ENCODE measurements around the gene DCAF12. TPM values are rescaled to one million over a fixed set of nuclear protein-coding genes. Genes with fewer than 3 reads are reported as not detected.

Gene DCAF12
- total and polyA plus RNA-seq, 2 of the 13 experiments (the other 11 are each of a cell fraction or from before 2014, with no cell fraction given), result 26.8 to 37.4 TPM

DNA sequence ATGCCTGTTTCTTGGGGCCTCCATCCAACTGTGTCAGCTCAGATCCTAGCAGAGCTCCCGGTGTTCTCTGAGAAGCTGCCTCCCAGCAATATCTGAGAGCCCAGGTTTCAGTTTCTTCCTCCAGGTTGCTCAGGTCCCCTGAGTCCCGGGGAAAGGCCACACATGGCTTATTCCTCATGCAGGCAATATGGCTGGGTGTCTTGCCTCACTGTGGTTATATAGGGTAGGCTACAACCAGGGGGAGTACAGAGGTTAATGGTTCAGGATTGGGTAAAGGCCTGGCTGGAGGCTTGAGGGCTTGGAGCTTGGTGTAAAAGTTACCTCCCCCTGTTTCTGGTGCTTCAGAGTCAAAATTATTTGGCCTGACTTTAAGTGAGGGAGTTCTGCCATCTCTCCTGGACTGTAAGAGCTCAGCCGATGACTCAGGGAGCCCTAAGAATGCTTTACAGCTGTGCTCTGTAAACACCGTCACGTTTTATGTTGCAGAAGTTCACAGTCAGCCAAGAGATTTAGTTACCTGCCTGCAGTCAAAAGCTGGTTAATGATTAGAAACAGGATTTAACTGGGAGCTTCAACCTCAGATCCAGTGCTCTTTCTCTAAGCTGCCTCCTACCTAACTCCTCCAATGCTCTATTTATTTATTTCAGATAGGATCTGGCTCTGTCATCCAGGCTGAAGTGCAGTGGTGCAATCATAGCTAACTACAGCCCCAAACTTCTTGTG, 53.5 kb downstream of the DCAF12 start (continued):
- TF ChIP-seq RARA (CRISPR knock-in tag; IDR thresholded peaks at IDR 0.05), result peak; percentile 64
- TF ChIP-seq RCOR2 (CRISPR knock-in tag; IDR thresholded peaks at IDR 0.05), result no peak
- TF ChIP-seq, protein P1, sequence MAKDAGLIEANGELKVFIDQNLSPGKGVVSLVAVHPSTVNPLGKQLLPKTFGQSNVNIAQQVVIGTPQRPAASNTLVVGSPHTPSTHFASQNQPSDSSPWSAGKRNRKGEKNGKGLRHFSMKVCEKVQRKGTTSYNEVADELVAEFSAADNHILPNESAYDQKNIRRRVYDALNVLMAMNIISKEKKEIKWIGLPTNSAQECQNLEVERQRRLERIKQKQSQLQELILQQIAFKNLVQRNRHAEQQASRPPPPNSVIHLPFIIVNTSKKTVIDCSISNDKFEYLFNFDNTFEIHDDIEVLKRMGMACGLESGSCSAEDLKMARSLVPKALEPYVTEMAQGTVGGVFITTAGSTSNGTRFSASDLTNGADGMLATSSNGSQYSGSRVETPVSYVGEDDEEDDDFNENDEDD (CRISPR knock-in tag; IDR thresholded peaks at IDR 0.05; ENCODE audit: borderline replicate concordance), result no peak
- TF ChIP-seq ZFP36L1 (CRISPR knock-in tag; IDR thresholded peaks at IDR 0.05), result no peak
- TF ChIP-seq POLR2AphosphoS5 (IDR thresholded peaks at IDR 0.05; ENCODE audit: low read depth, low read length), result no peak; the same call in 1 of the 2 replicates
- TF ChIP-seq, protein P2, sequence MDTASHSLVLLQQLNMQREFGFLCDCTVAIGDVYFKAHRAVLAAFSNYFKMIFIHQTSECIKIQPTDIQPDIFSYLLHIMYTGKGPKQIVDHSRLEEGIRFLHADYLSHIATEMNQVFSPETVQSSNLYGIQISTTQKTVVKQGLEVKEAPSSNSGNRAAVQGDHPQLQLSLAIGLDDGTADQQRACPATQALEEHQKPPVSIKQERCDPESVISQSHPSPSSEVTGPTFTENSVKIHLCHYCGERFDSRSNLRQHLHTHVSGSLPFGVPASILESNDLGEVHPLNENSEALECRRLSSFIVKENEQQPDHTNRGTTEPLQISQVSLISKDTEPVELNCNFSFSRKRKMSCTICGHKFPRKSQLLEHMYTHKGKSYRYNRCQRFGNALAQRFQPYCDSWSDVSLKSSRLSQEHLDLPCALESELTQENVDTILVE (CRISPR knock-in tag; IDR thresholded peaks at IDR 0.05), result 0 out of 2 replicates have a peak, but pooled peaks have one; percentile 36
- TF ChIP-seq MIER2 (CRISPR knock-in tag; IDR thresholded peaks at IDR 0.05), result peak; percentile 19; the same call in 1 of the 2 replicates
- TF ChIP-seq ZNF562 (CRISPR knock-in tag; IDR thresholded peaks at IDR 0.05; ENCODE audit: borderline replicate concordance), result no peak
- TF ChIP-seq ZBTB21 (CRISPR knock-in tag; IDR thresholded peaks at IDR 0.05), result no peak
- no peak for TF ChIP-seq ATF7-NPFF (CRISPR knock-in tag; IDR thresholded peaks at IDR 0.05; ENCODE audit: low read depth)
- TF ChIP-seq, protein P3, sequence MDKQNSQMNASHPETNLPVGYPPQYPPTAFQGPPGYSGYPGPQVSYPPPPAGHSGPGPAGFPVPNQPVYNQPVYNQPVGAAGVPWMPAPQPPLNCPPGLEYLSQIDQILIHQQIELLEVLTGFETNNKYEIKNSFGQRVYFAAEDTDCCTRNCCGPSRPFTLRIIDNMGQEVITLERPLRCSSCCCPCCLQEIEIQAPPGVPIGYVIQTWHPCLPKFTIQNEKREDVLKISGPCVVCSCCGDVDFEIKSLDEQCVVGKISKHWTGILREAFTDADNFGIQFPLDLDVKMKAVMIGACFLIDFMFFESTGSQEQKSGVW (CRISPR knock-in tag; IDR thresholded peaks at IDR 0.05; ENCODE audit: borderline replicate concordance), result no peak
- TF ChIP-seq HMG20A (CRISPR knock-in tag; IDR thresholded peaks at IDR 0.05; ENCODE audit: borderline replicate concordance), result peak; percentile 46; the same call in 1 of the 2 replicates
- TF ChIP-seq EED (CRISPR knock-in tag; IDR thresholded peaks at IDR 0.05), result no peak
- TF ChIP-seq, protein P4, sequence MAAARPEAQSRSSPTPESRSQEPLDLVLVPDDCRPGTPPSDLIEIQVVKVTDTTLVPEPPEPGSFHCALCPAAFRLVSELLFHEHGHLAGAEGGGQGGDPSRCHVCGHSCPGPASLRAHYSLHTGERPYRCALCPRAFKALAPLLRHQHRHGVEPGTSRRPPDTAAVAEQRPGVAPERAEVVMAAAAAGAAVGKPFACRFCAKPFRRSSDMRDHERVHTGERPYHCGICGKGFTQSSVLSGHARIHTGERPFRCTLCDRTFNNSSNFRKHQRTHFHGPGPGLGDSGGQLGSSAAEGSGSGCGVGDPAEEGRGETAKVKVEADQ (CRISPR knock-in tag; IDR thresholded peaks at IDR 0.05; ENCODE audit: borderline replicate concordance), result no peak
- no peak for TF ChIP-seq ZNF607 (CRISPR knock-in tag; IDR thresholded peaks at IDR 0.05; ENCODE audit: borderline replicate concordance)
- no peak for TF ChIP-seq ZFP62 (CRISPR knock-in tag; IDR thresholded peaks at IDR 0.05)
- TF ChIP-seq, protein P5, sequence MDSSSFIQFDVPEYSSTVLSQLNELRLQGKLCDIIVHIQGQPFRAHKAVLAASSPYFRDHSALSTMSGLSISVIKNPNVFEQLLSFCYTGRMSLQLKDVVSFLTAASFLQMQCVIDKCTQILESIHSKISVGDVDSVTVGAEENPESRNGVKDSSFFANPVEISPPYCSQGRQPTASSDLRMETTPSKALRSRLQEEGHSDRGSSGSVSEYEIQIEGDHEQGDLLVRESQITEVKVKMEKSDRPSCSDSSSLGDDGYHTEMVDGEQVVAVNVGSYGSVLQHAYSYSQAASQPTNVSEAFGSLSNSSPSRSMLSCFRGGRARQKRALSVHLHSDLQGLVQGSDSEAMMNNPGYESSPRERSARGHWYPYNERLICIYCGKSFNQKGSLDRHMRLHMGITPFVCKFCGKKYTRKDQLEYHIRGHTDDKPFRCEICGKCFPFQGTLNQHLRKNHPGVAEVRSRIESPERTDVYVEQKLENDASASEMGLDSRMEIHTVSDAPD (CRISPR knock-in tag; IDR thresholded peaks at IDR 0.05), result no peak
- TF ChIP-seq ZNF136 (CRISPR knock-in tag; IDR thresholded peaks at IDR 0.05; ENCODE audit: low read depth), result 0 out of 2 replicates have a peak, but pooled peaks have one; percentile 55
- TF ChIP-seq ZNF530 (CRISPR knock-in tag; IDR thresholded peaks at IDR 0.05; ENCODE audit: low read depth), result no peak
- TF ChIP-seq HOXD1 (CRISPR knock-in tag; IDR thresholded peaks at IDR 0.05), result 0 out of 2 replicates have a peak, but pooled peaks have one; percentile 46
